HG02852 (cell line): Measurements from ENCODE around the gene PDIK1L.

Experiments
- ATAC-seq: cut with Tn5 transposase; IDR thresholded peaks from one replicate; pipeline ENCODE4 v1.9.1; 2021; ENCODE audit warnings: mild to moderate bottlenecking, moderate library complexity; ENCODE audit not compliant: unreplicated experiment

PDIK1L gene

GRCh38 chr1:26111530-26112406, at the start of gene PDIK1L:
PDIK1L (plus strand) TSS chr1:26111824; CDS start chr1:26114309, 2,485 bp downstream.
- ATAC-seq = peak; percentile 63

- ATAC-seq = no peak
Measured at GRCh38 chr1:26064553-26064952, 47.1 kb upstream of the PDIK1L start.

GRCh38 chr1:26066160-26066559, 45.5 kb upstream of the PDIK1L start:
- ATAC-seq = no peak

GRCh38 chr1:26066857-26067256, 44.8 kb upstream of the PDIK1L start:
- ATAC-seq = no peak

GRCh38 chr1:26067432-26067911, 44.2 kb upstream of the PDIK1L start, which contains the start of gene TRIM63:
TRIM63 (minus strand) TSS chr1:26067630; CDS start chr1:26067494, 136 bp downstream.
- no peak for ATAC-seq

GRCh38 chr1:26069941-26070295, 41.7 kb upstream of the PDIK1L start:
- no peak for ATAC-seq

GRCh38 chr1:26070296-26070962, 41.2 kb upstream of the PDIK1L start:
- no peak for ATAC-seq

GRCh38 chr1:26070963-26071342, 40.7 kb upstream of the PDIK1L start:
- ATAC-seq = no peak

- ATAC-seq = no peak
Measured at GRCh38 chr1:26072305-26072704, 39.3 kb upstream of the PDIK1L start.

- no peak for ATAC-seq
Measured at GRCh38 chr1:26075421-26076144, 36.0 kb upstream of the PDIK1L start.

GRCh38 chr1:26077524-26077923, 34.1 kb upstream of the PDIK1L start:
- ATAC-seq = no peak

GRCh38 chr1:26078286-26079177, 33.1 kb upstream of the PDIK1L start:
- no peak for ATAC-seq

- no peak for ATAC-seq
Measured at GRCh38 chr1:26079178-26079563, 32.5 kb upstream of the PDIK1L start.

GRCh38 chr1:26079960-26080814, 31.4 kb upstream of the PDIK1L start:
- ATAC-seq = no peak

- no peak for ATAC-seq
Measured at GRCh38 chr1:26081267-26082019, 30.2 kb upstream of the PDIK1L start.

GRCh38 chr1:26082020-26082350, 29.6 kb upstream of the PDIK1L start:
- ATAC-seq = no peak

GRCh38 chr1:26083208-26083607, 28.4 kb upstream of the PDIK1L start:
- ATAC-seq = no peak

GRCh38 chr1:26084091-26084561, 27.5 kb upstream of the PDIK1L start:
- ATAC-seq = no peak

- no peak for ATAC-seq
Measured at GRCh38 chr1:26084844-26085243, 26.8 kb upstream of the PDIK1L start.
